NCI-H2107 treated with DMSO at 0.1 percent for 48 hours (cell line): ENCODE measurements around the gene QSOX2.

Experiments used
- DNase-seq: peaks from one replicate; lab custom pipeline; 2025; ENCODE audit not compliant: unreplicated experiment; lab: John Stamatoyannopoulos, UW

QSOX2 gene

DNA sequence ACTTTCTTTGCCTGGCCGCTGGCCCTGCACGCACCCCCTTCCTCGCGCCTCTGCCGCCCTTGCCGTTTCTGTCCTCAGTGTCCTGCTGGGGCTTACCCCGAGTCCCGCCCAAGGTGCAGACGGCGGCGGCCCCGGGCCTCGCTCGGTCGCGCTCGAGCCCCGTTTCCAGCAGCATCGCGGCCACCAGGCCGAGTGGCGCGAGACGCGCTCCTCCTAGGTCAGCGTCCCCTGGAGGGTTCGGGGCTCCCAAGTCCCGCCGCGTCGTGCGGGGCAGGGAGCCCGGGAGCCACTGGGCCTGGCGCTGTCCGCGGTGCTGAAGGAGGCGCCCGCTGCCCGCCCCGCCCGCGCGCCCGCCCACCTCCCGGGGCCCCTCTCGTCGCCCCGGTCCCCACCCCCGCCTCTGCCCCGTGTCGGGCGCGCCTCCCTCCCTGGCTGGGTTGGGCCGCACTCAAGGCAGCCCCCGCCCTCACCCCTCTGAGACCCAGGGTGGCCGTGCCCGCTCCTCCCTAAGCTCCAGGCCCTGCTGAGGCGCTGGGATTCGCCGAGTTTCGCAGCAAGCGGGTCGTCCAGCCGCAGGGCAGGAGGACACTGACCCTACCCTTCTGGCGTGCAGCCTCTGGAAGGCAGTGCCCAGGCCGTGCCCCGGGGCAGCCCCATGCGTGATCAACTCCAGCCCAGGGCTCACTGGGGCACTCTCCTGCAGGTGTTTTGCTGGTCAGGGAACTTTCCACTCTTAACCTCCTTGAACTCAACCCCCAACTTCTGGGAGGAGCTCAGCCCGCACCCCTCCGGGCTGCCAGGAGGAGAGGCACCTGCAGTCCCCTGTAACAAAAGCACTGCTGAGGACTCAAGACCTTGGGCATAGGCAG, 40.5 kb downstream of the QSOX2 start, which contains the start of gene LHX3:
LHX3 (minus strand) TSS at position 291 of the 869 bp plus-strand sequence; CDS start at position 175, 116 bp downstream.
- no peak for DNase-seq

DNA sequence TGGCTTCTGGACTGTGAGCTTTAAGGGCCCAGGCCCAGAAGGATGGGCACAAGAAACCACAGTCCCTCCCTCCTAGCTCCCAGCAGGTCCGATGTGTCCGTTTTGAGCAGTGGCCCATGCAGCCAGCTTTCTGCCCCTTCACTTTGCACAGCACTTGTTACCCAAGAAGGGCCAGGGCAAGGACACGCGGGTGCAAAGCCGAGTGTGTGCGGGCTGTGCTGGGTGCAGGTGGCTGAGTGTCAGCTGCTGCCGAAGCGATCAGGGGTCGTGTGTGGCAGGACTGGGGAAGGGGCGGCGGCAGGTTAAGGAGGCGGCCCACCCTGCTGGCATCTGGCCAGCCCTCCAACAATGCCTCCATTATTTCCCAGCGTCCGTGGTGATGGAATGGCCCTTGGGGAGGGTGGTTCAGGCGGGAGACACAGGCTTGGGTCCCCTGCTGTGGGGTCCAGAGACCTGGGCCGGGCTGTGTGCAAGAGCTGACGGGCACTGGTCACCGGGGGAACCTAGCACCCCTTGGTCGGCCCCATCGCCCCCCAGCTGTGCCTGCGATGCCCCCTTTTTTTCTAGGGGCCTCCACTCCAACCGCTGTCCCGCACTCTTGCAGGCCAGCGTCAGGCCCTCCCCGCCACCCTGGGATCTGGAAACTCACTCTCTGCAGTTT, 41.3 kb downstream of the QSOX2 start:
- no peak for DNase-seq

DNA sequence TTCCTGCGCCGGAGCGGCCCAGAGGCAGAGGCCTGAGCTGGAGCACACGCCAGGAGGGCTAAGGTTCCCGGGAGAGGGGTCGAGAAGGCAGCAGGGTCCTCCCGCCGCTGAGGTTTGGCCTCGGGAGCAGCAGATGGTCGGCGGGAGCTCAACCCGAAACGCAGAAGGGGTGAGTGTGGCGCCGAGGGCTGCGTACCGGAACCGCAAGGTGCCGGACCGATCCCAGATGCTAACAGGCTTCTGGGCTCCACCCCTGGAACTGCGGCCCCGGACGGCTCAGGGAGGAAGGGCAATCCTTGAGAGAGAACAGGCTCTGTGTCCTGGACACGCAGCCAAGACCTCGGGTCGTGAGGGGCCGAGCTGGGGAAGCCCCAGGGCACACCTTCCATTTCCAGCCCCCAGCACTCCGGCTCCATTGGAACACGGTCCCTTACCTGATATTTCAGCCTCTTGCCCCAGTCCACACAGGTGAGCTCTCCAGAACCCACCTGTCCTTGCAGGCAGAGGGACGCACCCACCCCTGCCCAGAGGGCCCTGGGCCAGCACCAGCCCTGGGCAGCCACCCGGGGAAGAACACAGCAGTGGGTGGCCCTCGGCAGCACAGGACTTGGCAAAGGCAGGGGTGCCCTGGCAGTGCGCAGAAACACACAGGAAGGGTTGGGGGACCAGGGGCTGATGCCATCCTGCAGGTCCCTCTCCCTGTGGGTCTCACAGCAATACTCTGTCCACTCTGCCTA, 42.0 kb downstream of the QSOX2 start:
- no peak for DNase-seq

DNA sequence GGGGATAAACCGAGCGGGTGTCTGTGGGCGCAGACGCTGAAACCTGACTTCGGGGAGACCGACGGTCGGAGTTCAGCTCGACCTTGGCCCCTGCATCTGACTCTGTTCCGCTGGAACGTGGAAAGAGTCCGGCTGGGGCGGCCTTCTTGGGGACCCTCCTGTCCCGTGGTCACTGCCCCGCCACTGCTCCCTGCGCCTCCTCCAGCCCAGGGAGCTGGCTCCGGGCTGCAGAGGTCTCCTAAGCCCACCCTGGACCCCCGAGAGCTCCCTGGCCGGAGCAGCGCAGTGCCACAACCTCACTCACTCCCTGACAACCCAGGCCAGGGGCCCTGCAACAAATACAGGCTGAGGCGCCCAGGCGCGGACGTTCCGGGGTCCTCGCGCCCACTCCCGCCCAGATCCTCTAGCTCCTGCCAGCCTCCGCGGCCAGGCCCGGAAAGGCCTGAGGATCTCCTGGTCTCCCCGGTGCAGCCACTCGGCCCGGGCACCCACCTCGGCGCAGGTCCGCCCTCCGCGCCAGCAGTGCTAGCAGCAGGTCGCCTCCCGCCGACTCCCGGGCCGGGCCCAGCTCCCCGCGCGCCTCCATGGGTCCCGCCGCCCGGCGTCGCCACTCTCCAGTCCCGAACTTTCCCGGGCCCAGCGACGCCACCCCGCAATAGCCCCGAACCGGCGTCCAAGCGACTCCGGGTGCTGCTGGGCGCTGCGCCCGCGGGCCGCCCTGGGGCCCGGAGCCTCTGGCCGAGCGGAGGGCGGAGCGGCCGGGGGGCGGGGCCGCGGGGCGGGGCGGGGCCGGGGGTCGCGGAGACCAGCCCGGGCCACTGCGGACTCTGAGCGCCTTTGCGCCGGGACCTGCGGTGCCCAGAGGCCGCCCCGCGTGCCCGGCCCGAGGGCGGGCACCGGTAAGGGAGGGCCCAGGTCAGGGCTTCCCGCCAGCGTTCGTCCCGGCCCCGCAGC, 42.9 kb downstream of the QSOX2 start:
- DNase-seq, result no peak

DNA sequence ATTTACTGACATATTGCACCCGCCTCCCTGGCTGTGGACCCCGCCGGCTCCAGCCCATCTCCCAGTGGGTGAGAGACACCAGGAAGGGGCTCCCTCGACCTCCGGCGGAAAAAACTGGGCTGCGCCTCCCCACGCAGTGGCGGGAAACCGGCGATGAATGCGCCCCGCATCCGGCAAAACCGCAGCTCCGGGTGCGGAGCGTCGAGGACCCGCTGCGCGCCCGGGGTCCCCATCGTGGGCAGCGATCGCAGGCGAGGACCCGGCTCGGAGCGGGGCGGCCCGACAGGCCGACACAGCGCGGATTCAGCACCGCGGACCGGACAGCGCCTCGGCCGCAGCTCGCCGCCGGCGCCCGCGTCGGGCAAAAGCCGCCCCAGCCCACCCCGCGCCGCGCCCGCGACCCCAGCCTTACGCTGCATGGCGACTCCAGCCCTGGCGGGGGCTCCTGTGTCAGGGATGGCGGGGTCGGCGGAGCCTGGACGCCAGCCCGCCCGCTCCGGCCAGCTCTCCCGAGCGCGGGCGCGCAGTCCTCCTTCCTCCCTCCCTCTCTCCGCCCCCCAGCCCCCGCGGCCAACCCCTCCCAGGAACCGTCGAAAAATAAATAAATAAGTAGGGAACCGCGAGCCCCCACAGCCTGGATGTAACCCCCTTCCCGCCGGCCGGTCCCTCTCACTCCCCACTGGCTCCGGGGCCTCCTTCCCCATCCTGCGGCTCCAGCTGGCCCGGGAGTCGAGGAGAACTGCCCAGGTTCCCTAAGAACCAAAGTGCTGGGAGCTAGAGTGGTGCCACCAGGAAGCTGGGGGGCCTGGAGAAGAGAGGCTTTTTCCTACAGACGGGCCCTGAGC, 43.8 kb downstream of the QSOX2 start:
- DNase-seq, result no peak

DNA sequence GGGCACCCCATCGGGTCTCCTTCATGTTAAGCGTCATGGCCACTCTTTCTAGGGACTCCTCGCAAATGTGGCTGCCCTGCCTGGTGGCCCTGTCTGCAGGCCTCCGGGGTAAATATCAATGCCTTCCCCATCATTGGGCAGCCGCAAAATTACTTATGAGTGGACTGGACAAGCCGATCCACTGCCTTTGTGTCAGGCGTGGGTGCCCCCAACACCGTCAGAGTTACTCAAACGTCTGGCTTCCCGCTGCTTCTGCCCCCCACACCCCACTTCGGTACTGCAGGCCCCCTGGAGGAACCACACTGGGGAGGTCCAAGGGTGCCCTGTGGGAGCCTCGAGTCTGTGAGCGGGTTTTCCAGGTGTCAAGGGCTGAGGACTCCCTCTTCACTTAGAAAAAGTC, 44.4 kb downstream of the QSOX2 start:
- no peak for DNase-seq

DNA sequence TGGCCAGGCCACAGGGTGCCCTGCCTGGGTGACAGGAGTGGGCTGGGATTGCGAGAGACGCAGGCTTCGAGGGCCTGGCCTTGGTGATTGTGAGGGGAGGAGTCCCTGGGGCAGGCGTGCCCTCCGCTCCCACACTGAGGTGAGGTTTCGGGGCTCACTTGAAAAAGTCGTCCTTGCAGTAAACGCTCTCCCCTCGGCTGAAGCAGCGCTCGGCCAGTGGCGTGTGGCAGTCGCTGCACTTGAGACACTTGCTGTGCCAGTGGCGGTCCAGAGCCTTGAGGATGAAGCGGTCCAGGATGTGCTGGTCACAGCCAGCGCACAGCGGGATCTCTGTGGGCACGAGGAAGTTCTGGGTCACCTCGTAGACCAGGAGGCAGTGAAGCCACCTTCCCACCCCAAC, 45.2 kb downstream of the QSOX2 start:
- DNase-seq, result no peak

DNA sequence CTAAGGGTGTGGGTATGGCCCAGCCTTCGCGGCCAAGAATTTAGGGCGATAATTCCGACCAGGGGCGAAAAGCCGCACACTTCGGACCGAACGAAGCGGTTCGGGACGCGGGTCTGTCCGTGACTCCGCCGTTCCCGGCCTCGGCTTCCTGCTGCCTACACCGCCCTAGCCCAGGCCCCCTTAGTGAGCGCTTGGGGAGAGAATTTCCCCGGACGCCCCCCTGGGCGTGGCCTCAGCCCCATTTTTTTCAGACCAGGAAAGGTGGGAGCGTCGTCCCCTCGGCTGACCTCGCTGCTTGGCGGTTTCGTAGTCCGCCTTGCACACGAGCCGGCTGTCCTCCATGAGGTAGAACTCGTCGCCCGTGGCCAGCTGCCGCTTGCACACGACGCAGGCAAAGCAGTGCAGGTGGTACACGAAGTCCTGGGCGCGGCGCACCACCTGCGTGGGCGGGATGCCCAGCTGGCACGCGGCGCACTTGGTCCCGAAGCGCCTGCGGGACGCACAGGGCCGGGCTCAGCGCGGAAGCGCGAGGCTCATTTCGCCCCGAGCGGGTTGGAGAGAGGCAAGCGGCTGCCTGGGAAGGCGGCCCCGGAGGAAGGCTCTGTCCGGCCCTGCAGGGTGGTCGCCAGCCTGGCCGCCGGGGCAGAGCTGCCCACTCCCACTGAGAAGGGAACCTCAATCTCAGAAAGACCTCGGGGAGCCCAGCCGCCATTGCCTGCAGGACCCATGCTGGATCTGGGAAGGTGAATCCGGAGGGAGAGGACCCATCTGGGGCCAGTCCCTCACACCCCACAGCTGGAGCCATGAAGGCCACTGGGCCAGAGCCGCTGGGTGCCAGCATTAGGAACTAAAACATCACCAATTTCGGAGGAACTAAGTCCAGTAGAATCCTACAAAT, 46.0 kb downstream of the QSOX2 start:
- DNase-seq, result no peak

DNA sequence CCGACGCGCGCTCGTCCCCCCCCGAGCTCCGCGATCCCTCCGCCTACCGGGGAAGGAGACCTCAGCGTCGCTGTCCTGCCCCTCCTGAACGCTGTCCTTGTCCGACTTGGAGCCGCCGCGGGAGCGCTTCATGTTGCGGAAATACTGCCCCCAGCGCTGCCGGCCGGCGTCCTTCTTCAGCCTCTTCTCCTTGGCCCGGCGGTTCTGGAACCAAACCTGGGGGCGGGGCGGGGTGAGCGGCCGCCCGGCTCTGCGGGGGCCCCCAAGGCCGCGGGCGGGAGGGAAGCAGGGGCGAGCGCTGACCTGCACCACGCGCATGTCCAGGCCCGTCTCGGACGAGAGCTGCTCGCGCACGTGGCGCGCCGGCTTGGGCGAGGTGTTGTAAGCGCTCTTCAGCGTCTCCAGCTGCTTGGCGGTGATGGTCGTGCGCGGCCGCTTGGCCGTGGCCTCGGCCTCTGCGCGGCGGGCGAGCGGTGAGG, 47.0 kb downstream of the QSOX2 start:
- no peak for DNase-seq

DNA sequence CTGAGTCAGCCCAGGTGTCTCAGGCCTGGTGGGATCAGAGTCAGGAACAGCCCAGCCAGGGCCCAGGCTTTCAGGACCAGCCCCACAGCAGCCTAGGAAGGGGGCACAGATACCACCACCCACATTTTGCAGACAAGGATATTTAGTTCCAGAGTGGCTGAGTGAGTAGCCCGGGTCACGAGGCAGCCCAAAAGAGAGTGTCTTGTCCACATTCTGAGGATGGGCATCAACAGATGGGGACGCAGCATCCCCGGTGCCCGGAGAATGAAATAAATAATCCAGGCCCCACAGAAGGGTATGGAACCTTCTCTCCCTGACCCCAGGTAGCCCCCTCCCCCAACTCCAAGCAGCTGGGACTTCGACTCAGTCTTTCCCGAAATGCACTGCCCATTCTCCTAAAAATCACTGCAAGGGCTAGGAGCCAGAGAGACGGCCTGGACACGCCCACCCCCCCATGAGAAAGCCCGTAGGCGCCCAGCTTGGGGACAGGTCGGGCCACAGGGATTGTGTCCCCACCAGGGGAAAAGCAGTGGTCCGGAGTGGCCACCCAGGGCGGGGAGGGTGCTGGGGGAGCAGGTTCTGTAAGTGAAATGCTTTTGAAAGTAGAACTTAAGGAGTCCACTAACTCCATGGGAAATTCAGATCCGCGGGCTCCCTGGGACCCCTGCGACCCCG, 47.5 kb downstream of the QSOX2 start:
- no peak for DNase-seq

DNA sequence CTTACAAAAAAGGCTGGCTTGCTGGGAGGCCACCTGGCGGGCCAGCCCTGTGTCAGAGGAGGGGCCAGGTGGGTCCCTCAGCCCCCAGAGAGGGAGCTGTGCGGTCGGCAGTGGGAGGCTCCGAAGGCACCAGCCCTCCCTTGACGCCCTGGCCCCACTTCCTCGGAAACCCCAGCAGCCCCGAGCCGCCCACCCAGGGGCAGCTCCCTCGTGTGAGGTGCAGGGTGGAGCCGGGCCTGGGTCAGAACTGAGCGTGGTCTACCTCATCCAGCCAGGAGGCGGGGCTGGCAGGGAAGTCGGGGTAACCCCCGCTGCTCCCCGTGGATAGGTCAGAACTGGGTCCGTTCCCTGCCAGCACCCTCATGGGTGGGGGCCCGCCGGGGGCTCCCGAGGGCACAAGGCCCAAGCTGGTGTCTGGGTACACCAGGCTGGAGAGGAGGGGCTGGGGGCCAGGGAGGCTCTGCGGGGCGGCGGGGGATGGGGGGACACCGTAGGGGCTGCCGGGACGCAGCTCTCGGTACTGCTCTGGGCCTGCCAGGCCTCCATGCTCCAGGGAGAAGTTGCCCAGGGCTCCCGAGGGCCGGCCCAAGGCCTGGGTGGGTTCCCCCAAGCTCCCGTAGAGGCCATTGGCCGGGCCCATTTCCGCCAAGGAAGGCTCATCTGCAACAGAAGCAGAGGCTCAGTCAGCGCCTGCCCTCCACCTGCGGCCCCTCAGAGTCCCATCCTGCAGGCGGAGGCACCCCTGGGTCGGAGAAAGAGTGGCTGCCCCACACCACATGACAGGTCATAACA, 48.3 kb downstream of the QSOX2 start:
- DNase-seq, result no peak

DNA sequence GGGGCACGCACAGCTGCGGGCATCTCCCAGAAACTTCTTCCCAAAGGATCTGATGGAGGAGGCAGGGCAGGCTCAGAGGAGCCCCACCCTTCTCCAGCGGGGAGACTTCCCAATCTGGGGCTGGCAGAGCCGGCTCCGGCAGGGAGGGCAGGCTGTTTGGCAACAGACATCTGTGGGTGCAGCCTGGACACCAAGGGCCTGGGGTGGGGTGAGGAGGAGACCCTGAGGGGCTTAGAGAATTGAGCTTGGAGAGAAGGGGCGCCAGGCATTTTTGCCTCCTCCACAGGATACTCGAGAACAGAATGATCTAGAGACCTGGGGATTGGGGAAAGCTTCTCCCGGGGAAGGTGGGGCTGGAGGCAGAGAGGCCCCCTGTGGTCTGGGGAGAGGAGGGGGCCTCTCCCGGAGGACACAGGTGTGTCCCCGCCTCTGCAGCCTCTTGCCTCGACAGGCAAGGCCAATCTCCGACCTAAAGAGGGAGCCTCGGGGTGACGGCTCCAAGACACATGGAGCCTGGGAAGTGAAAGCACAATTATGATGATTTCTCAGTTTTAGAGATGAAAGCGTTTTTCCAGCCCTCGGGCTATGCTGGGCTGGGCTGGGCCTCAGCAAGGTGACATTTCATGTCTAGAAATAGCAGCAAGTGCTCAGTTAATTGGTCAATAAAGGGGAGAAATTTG, 49.1 kb downstream of the QSOX2 start:
- DNase-seq, result no peak

DNA sequence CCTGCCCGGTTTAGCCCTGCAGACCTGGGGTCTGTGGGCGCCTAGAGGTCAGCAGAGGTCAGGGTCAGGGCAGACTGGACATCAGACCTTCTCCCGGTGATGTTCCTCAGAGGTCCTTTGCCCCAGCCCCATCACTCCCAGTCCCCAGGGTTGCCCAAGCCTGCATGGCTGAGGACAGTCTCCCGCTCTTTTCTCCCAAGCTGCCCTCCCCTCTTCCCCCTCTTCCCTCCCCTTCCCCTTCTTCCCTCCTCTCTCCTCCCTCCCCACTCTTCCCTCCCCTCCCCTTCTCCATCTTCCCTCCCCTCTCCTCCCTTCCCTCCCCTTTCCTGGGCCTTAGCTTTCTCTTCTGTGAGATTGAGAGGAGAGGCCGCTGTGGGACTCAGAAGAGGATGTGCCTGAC, 51.1 kb downstream of the QSOX2 start:
- no peak for DNase-seq

DNA sequence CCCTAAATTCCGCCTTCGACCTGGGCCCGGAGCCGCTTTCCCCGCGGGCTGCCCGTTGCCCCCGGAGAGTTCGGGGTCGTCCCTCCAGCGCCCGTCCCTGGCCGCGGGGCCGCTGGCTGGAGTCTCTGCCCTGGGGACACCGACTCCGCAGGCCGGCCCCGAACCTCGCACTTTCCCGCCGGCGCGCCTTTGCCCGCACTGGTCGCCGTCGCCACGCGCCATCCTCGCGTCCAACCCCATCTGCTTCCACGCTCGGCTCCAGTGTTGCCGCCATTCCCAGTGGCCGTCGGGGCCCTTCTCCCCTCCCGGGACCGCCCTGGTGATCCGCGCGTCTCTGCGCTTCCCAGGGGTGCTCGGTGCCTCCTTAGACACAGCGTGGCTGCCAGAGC, 51.7 kb downstream of the QSOX2 start:
- no peak for DNase-seq

DNA sequence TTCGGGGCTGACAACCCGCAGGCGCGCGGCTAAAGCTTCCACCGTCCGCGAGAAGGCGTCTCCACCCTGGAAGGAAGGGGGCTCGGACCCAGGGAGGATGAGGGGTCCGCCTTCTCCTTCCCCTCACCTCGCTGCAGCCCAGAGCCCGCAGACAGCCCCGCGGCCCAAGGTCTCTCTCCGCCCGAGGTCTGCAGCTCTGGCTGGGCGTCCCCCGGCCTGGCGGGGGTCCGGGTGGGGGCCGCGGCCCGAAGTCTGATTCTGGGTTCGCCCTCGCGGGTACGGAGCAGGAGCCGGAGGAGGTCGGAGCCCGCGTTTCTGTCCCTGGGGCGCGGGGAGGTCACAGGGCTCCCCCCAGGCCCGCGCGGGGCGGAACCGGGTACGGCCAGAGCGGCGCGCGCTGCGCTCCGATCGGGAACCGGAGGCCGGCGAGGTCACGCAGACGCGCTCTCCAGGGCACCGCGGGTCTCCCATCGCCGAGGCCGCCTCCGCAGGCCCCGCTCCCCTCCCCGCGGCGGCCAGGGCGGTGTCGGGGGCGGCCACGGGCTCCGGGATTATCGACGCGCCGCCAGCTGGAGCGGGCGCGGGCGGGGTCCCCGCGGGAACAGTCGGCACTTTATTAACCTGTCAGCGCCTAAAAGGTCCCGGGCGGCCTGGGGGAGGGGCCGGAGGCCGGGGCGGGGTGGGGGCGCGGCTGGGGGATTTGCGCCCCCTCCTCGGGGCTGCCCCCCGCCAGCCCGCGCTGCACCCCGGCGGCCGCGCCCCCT, 52.3 kb downstream of the QSOX2 start:
- DNase-seq, result no peak
